ENCODE measurements around the gene ETV3L.

Gene ETV3L

GRCh38 chr1:157131281-157131680 lies 31.7 kb upstream of the ETV3L start:
- no peak for FAIRE-seq

DNA sequence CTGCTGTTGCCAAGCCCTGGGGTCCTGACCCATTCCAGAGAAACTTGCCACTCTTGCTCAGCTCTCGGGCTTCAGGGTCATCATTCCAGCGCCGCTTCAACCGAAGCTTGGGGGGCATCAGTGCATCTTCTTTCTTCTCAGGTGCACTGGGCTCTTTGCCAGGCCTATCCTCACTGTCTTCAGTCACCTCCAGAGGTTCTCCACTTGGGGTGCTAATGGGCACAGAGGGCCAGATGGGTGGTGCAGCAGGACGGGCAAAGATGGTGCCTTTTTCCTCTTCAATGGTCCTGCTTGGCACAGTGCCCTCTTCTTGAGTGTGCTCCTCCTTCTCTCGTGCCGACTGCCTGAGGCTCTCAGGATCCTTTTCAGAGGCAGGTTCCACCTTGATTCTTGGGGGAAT lies 25.2 kb upstream of the ETV3L start:
- no peak for FAIRE-seq

GRCh38 chr1:157119448-157119847 lies 19.8 kb upstream of the ETV3L start:
- no peak for FAIRE-seq

- no peak for FAIRE-seq
Measured at GRCh38 chr1:157119008-157119407, 19.4 kb upstream of the ETV3L start.

DNA sequence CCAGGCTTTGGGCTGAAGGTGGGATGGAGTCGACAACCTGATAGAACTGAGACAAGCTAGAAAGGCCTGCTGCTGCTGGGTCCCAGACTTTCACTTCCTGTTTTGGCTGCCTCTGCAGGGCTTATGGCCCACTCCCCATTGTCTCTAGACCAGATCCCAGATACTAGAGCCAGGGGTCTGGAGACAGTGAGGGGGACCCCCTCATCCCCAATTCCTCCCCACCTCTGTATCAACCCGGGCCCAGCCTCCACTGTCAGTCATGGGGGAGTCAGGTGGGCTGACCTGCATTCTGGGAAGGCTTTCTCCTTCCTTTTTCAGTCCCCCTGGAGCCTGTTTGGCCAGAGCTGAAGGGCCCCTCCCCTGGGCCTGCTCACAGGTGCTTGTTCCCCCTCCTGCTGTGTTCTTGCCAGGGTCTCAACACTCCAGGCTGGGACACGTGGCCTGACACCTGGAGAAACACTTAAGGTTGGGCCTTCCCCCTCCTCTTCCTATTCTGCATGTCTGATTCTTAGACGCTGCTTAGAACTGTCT lies 18.0 kb upstream of the ETV3L start:
- FAIRE-seq: no peak

GRCh38 chr1:157116737-157117103 lies 17.1 kb upstream of the ETV3L start:
- no peak for FAIRE-seq

- FAIRE-seq: no peak
Measured at GRCh38 chr1:157115851-157116736, 16.5 kb upstream of the ETV3L start.

- FAIRE-seq: no peak
Measured at GRCh38 chr1:157115429-157115838, 15.8 kb upstream of the ETV3L start.

GRCh38 chr1:157114183-157115121 lies 14.8 kb upstream of the ETV3L start:
- no peak for FAIRE-seq

GRCh38 chr1:157113631-157114030 lies 14.0 kb upstream of the ETV3L start:
- no peak for FAIRE-seq

- no peak for FAIRE-seq
Measured at GRCh38 chr1:157113106-157113505, 13.5 kb upstream of the ETV3L start.

DNA sequence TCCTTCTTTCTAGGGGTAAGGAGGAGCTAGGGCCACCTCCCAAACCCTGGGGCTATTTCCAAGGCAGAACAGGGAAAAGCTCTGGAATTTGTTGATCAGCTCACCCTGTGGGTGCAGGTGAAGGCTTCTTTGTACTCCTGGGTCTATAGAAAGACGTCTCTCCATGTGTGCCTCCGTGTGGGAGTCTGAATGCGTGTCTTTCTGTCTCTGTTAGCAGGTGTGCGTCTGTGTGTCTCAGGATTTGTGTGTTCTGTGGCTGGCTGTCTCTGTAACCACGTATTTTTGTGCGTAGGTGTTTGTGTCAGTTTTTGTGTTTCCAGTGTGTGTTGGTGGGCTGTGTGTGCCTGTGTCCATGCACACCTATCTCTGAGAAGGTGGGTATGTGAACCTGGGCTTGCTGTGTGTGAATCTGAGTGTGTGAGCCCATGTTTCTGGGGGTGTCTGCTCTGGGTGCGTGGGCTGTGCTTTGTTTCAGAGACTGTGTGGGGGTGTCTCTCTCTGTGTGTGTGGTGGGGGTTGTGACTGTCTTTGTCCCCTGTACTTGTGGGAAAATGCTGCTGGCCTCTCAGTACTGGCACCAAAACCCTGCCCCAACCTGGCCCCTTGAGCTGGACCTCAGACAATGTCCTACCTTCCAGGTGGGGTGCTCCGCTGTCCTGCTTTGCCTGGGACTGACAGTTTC lies 12.7 kb upstream of the ETV3L start:
- FAIRE-seq: no peak

DNA sequence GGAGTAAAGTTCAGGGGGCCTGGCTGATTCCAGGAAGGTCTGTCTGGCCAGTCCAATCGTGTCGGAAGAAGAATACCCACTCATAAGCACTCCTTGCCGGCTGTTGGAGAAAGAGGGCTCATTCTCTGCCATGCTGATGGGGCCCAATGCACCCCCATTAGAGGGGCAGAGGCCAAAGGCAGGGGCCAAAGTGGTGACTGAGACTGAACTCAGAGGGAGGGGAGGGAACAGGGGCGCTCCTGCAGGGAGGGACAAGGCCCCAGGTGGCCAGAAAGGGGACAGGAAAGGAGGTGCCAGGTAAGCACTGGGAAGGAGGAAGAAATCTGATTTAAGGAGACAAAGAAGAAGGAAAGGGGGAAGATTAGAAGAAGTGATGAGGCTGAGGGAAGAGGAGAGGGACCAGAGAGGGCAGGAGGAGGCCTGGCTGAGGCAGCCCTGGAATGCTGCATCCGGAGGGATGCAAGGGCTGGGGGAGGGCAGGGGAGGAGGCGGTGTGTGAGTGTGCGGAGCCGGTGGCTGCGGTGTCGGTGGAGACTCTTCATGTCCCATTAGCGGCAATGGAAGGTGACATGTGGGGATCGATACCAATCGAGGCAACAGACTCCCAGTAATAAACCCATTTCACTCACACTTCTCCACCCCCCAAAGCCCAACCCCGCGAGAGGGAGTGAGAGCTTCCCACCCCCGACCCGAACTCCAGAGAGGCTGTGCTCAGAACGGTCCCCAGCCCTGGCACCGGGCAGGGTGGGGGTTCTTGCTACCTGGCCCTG lies 12.0 kb upstream of the ETV3L start:
- FAIRE-seq: no peak

DNA sequence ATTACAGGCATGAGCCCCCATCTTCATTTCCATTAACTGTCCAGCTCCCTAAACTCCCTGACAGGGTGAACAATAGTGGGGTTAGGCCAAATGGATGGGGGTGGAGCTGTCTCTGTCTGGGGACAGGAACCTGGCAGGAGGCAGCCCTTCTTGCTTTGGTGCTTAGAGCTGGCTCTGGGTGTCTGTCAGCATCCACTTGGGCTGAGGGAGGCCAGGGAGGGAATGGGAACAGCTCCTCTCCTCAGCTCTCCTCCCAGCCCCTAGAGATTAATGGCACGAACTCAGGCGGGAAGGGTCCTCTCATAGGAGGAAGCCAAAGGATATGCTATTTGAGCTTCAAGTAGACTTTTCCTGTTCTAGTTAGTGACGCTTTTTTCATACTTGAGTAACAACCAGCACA lies 11.1 kb upstream of the ETV3L start:
- no peak for FAIRE-seq

- no peak for FAIRE-seq
Measured at GRCh38 chr1:157110003-157110402, 10.4 kb upstream of the ETV3L start.

GRCh38 chr1:157108448-157108847 lies 8.8 kb upstream of the ETV3L start:
- FAIRE-seq: no peak

GRCh38 chr1:157107702-157108101 lies 8.1 kb upstream of the ETV3L start:
- FAIRE-seq: no peak

DNA sequence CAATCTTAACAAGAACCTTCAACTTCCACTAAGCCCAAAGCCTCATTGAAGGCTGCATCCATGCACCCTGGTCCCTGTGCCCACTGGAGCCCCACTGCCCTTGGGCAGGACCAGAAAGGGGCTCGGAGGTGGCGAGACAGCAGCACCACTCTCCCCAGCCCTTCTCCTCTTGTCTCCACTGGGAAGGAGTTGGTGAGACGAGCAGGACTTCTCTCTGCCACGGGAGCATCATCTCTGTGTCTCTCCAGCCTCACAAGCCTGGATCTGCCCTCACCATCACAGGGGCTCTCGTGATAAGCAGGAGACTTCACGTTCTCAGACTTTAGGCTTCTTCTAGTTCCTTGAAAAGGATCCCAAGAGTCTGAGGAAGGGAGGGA lies 7.2 kb upstream of the ETV3L start:
- FAIRE-seq: no peak

GRCh38 chr1:157105988-157106812 lies 6.6 kb upstream of the ETV3L start:
- FAIRE-seq: no peak

GRCh38 chr1:157105298-157105987 lies 5.8 kb upstream of the ETV3L start:
- no peak for FAIRE-seq

Measured in G401.6 (cell line).